Thyroid gland (tissue), 4 donors: ENCODE data around the gene ZNF580. TPM values are rescaled to one million over a fixed set of nuclear protein-coding genes. Genes with fewer than 3 reads are reported as not detected.
A peak's percentile ranks its signal among the peaks of the same experiment; 100 is the strongest.

Source experiments
- DNase-seq, 2 donors: peaks; one replicate each; pipeline ENCODE4 v3.0.0-alpha.2; 2019
- H3K27ac ChIP-seq, 3 donors: fragments of 200-600 bp; sonication (generic); 1 replicate in 2 of 3; 2 replicates in 1 of 3; pipeline ENCODE4 v1.5.1; 2016 to 2019; ENCODE audit warnings: mild to moderate bottlenecking in 1 of 3, moderate library complexity in 1 of 3
- H3K27me3 ChIP-seq: fragments of 200-600 bp; sonication (generic); one replicate; pipeline ENCODE4 v1.5.1; 2019
- H3K36me3 ChIP-seq, 2 donors: fragments of 200-600 bp; sonication (generic); one replicate each; pipeline ENCODE4 v1.5.1; 2016 to 2019
- H3K4me1 ChIP-seq, 2 donors: fragments of 200-600 bp; sonication (generic); one replicate each; pipeline ENCODE4 v1.5.1; 2017 to 2019
- H3K4me3 ChIP-seq, 3 donors: fragments of 200-600 bp; sonication (generic); replicated peaks in 1 of 3; 1 replicate in 2 of 3; 2 replicates in 1 of 3; pipeline ENCODE4 v1.5.1; 2016; ENCODE audit warnings: mild to moderate bottlenecking in 1 of 3
- H3K9me3 ChIP-seq: fragments of 200-600 bp; sonication (generic); one replicate; pipeline ENCODE4 v1.5.1; 2017
- CTCF ChIP-seq, 6 experiments: fragments of 200-600 bp in 3 of 6; fragments of 450-650 bp in 3 of 6; sonication (generic) in 3 of 6; IDR thresholded peaks; one replicate each; pipeline ENCODE4 v1.5.1; 2016 to 2019; ENCODE audit warnings: antibody characterized with exemption in 6 of 6, mild to moderate bottlenecking in 2 of 6, inconsistent platforms in 1 of 6, moderate library complexity in 1 of 6
- POLR2A ChIP-seq, 2 donors: fragments of 450-650 bp; IDR thresholded peaks; one replicate each; pipeline ENCODE4 v1.6.1; 2017; ENCODE audit warnings: antibody characterized with exemption in 2 of 2, mild to moderate bottlenecking in 2 of 2, moderate library complexity in 1 of 2
- WGBS, 2 donors: methylation state at CpG; one replicate each; pipeline ENCODE4 v1.1.5; 2017; 5-methylcytosine and 5-hydroxymethylcytosine counted together
- intact Hi-C: fragments of 100-400 bp; cut with DNase I; formaldehyde crosslinking; loops from one replicate; pipeline ENCODE4 v1.15.1; 2023
- total RNA-seq, 4 donors: library from RNA; depleted of rRNA; stranded (reverse); fragments of >200 nt; gene quantifications; one replicate each; pipeline ENCODE4 v1.2.3, GENCODE V29; 2016

Gene ZNF580
- total RNA-seq, 4 donors from 2014 or later: 29.9 to 61.1 (median 44.8) TPM

GRCh38 chr19:55656988-55657747, 16.4 kb downstream of the ZNF580 start:
- TF ChIP-seq POLR2A (IDR thresholded peaks at IDR 0.05) (no peak), CTCF (IDR thresholded peaks at IDR 0.05) (no peak)
- no peak overlapping the region for H3K27ac ChIP-seq
- no peaks in the 10 kb centered on the region for H3K27me3 ChIP-seq
- H3K4me1 ChIP-seq: peaks cover 37 to 46% of the 10 kb centered on the region in 2 donors
- 41% methylated on average over 18 of the region's 18 CpGs for WGBS, 2 donors
- intact Hi-C loops: loop anchor here (10.0 kb wide), 1 partner anchor 272 kb away; the partner anchor contains the start of genes RPL28 and TMEM238
- peak overlapping the region in 1 of 3 donors; percentile 76 for H3K4me3 ChIP-seq
- H3K36me3 ChIP-seq: peaks cover 26 to 28% of the 10 kb centered on the region in 2 donors
- no peaks in the 10 kb centered on the region for H3K9me3 ChIP-seq
- DNase-seq: peak; percentile 73 to 82

- 92% methylated on average over 36 to 37 of the region's 37 CpGs for WGBS, 2 donors
- Histone ChIP-seq H3K4me1 (peaks cover 32 to 41% of the 10 kb centered on the region in 2 donors), H3K36me3 (peaks cover 43 to 46% of the 10 kb centered on the region in 2 donors), H3K4me3 (no peak overlapping the region), H3K27ac (no peak overlapping the region), H3K9me3 (no peaks in the 10 kb centered on the region), H3K27me3 (no peaks in the 10 kb centered on the region)
- DNase-seq: no peak
- no peak for TF ChIP-seq CTCF (IDR thresholded peaks at IDR 0.05)
- no peak for TF ChIP-seq POLR2A (IDR thresholded peaks at IDR 0.05)
- intact Hi-C loops: loop anchor here (10.0 kb wide), 1 partner anchor 274 kb away; the partner anchor contains the start of genes RPL28 and TMEM238
Observed at GRCh38 chr19:55658846-55659459, 18.2 kb downstream of the ZNF580 start.

GRCh38 chr19:55659822-55660221, 19.0 kb downstream of the ZNF580 start:
- no peak overlapping the region for H3K4me3 ChIP-seq
- H3K36me3 ChIP-seq: peaks cover 49 to 54% of the 10 kb centered on the region in 2 donors
- H3K9me3 ChIP-seq: no peaks in the 10 kb centered on the region
- DNase-seq: no peak
- no peaks in the 10 kb centered on the region for H3K27me3 ChIP-seq
- 74 to 77% methylated on average over 9 of the region's 9 CpGs for WGBS, 2 donors
- no peak for TF ChIP-seq CTCF (IDR thresholded peaks at IDR 0.05)
- no peak for TF ChIP-seq POLR2A (IDR thresholded peaks at IDR 0.05)
- peaks cover 32 to 41% of the 10 kb centered on the region in 2 donors for H3K4me1 ChIP-seq
- no peak overlapping the region for H3K27ac ChIP-seq
- intact Hi-C loops: loop anchor here (10.0 kb wide), 1 partner anchor 275 kb away; the partner anchor contains the start of genes RPL28 and TMEM238

- DNase-seq: no peak
- H3K9me3 ChIP-seq: no peaks in the 10 kb centered on the region
- peaks cover 49 to 57% of the 10 kb centered on the region in 2 donors for H3K36me3 ChIP-seq
- intact Hi-C loops: no loop called here
- no peak overlapping the region for H3K27ac ChIP-seq
- no peak overlapping the region for H3K4me3 ChIP-seq
- H3K27me3 ChIP-seq: no peaks in the 10 kb centered on the region
- no peak for TF ChIP-seq POLR2A (IDR thresholded peaks at IDR 0.05)
- peaks cover 32 to 41% of the 10 kb centered on the region in 2 donors for H3K4me1 ChIP-seq
- whole genome bisulfite sequencing, 2 donors: 89 to 100% methylated on average over 4 to 12 of the region's 12 CpGs
Observed at GRCh38 chr19:55660404-55660803, 19.6 kb downstream of the ZNF580 start.

GRCh38 chr19:55660991-55661390, 20.2 kb downstream of the ZNF580 start:
- WGBS, 2 donors: 80 to 85% methylated on average over 12 to 16 of the region's 16 CpGs
- H3K27me3 ChIP-seq: no peaks in the 10 kb centered on the region
- H3K4me3 ChIP-seq: no peak overlapping the region
- intact Hi-C loops: no loop called here
- no peak overlapping the region for H3K27ac ChIP-seq
- peaks cover 55 to 59% of the 10 kb centered on the region in 2 donors for H3K36me3 ChIP-seq
- peaks cover 27 to 38% of the 10 kb centered on the region in 2 donors for H3K4me1 ChIP-seq
- DNase-seq: no peak
- TF ChIP-seq POLR2A (IDR thresholded peaks at IDR 0.05): no peak
- TF ChIP-seq CTCF (IDR thresholded peaks at IDR 0.05): no peak
- H3K9me3 ChIP-seq: no peaks in the 10 kb centered on the region
